IPS-NIHi7 (cell line): Measurements from ENCODE around the gene SLC25A20.
"Not testable (repeated sequence)": the region's sequence is repeated elsewhere in the genome, so short reads cannot be mapped to it uniquely, and the experiment has no call there.

Source experiments
- DNase-seq: peaks from one replicate; pipeline ENCODE4 v3.0.0; 2012; ENCODE audit warnings: mixed read lengths; ENCODE audit errors: extremely low spot score

SLC25A20 gene, protein sequence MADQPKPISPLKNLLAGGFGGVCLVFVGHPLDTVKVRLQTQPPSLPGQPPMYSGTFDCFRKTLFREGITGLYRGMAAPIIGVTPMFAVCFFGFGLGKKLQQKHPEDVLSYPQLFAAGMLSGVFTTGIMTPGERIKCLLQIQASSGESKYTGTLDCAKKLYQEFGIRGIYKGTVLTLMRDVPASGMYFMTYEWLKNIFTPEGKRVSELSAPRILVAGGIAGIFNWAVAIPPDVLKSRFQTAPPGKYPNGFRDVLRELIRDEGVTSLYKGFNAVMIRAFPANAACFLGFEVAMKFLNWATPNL

DNA sequence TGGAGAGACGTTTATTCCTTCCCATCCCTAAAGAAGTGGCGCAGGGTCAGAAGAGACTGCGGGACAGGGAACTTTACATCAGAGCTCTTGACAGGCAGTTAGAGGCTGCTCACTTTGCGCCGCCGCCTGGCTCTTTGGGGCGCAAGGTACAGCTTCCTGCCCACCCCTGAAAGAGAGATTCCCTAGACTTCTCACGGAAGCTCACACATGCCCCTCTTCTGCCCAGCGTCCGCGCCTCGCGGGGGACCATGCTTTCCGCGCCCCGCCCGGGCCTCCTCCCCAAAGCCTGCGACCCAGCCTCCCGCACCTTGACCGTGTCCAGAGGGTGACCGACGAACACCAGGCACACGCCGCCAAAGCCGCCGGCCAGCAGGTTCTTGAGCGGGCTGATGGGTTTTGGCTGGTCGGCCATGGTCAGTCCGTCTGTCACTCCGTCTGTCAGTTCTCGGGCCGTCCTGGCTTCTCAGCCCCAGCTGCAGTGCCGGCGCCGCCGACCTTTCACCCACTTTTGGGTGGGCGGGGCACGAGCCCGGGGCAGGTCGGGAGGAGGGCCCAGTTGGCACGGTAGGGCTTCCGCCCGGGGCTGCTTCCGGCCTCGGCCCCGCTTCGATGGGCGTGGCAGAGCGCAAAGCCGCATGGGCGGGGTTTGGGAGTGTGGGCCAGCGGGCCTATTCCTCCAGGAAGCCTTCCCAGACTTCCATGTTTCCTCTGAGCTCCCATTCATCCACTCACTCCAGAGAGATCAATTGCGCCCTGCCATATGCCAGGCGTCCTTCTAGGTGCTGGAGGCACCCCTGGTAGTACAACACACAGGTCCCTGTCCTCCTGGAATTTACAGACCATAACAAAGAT, at the start of gene SLC25A20:
Gene SLC25A20 (minus strand): TSS at position 500 of the 852 bp plus-strand sequence. CDS start 88 bp downstream, at position 412.
- DNase-seq = peak; percentile 99

DNA sequence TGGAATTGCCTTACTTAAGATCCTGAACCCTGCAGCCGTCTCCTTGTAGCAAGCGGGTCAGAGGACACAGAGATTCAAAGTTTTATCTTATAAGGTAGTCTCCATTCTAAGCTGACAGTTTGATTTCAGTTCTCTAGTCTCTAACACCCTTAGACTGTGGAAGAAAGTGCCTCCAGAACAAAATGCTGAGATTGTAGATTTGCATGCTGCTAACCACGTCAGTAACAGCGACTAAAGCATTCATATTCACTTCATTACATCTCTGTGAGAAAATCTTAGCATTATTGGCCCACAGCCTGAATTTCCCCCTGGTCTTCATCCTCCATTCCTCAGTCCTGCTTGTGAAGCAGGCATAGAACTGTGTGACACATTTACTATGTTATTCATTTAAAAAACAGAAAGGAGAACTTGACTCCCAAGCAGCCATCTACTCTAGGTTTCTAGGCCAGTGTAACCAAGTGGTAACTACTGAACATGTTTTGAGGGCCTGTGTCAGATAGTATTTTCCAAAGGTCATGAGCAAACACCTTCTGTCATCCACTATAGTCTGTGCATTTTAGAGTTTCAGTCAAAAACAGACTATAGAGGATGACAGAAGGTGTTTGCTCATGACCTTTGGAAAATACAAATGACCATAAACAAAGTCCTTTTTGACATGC, 47.3 kb upstream of the SLC25A20 start:
- no peak for DNase-seq

DNA sequence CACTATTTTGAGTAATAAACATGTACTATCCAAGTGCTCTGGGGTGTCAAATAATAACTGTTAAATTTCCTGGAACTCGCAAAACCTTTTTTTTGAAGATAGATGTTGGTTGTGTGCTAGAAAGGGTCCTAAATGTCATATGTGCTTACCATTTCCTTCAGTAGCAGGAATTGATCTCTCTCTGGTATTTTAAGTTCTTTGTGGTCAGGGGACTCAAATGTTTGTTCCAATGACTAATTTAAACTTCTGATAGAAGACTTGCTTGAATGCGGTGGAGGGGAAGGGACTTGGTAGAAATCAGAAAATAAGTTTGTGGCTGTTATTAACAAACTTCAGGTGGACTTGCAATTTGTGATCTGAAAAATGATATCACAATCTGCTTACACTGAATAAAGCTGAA, 46.8 kb upstream of the SLC25A20 start:
- no peak for DNase-seq

DNA sequence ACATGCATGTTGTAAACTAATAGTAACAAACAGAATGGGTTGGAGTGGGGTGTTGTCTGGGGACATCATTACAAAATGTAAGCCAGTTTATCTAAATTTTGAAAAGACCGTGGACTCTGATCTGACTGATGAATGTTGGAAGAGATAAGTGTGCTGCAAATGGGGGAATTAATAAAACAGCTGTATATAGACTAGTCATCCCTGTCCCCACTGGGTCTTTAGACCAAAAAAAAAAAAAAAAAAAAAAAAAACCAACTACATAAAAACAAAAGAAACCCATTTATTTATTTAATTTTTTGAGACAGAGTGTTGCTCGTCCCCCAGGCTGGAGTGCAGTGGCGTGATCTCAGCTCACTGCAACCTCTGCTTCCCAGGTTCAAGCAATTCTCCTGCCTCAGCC, 40.0 kb upstream of the SLC25A20 start:
- DNase-seq = no peak

DNA sequence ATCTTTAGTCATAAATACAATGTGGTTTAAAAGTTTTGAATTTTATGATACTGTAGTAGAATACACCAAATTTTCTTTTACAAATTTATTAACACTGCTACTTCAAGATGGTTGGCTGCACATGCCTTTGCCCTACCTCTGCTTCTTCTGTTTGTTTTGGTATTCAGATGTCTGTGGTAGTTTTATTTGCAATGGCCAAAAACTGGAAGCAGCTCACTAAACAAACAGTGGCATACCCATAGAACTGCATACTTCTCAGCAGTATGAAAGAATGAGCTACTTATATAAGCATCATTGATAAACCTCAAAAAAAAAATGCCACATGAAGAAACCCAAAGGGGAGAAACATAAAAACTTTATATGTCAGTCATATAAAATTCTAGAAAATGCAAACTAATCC, 39.5 kb upstream of the SLC25A20 start:
- no peak for DNase-seq

DNA sequence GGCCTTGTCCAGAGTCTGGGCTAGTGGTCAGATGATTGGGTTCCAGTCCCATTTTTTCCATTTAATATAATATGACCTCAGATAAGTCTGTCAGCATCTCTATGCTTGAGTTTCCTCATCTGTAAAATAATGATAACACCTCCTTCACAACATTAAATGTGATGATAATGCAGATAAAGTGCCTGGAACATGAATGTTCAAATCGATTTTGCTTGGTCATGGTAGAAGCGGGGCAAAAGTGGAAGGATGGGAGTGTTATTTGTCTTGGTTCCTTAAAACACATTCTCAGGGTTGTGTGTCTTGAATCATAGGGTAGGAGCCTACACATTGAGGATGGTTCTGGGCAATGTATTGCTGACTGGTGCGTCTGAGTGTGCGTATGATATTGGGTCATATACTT, 36.8 kb upstream of the SLC25A20 start:
- no peak for DNase-seq

DNA sequence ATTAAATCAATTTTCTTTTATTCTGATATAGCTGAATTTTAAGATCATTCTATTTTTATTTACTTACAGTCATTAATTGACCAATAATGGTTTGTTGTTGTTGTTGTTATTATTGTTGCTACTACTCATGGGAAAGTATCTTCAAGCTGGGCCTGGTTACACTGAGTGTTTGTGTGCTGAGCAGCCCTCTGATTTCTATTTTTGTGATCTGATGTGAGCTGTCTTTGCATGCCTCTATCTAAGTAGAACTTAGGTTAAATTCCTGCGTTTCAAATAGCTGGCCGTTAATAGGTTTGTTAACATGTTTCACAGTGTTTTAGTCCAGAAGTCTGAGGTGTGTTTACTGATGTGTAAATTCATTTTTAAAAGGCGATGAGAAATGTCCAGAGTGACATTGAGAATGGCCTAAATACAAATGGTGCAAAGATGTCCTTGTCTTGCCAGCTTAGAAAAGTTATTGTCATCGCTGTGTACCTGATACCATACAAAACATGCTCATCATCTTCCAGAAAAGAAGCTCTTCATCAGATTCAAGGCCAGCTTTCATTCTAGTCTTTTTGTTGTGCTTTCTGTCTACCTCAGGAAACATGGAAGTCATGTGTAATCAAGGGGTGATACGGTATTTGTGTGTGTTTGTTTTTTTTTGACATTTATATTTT, 35.8 kb upstream of the SLC25A20 start:
- DNase-seq = no peak

DNA sequence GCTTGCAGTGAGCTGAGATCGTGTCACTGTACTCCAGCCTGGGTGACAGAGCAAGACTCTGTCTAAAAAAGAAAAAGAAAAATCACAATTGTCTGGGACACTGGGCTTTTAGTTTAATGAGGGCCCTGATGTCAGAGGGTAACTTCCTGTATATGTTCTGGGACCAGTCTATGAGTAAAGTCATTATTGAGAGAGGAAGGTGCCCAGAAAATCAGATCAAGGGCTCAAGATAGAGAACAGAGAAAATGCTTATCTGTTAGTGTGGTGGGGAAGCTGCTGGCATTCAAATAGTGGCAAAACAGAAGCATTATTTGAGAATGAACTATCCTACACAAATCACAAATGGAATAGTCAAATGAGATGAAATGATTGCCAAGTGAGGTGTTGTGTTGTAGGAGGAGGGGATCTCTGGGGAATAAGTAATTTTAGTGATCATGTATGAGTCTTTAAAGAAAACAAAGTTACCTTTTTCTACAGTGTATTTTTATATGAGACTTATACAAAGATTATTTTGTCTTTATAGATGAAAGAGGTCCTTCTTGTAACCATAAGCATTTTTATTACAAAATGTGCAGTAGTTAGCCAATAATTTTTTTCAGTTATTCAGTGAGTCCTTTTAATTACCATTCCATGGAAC, 33.4 kb upstream of the SLC25A20 start:
- no peak for DNase-seq

DNA sequence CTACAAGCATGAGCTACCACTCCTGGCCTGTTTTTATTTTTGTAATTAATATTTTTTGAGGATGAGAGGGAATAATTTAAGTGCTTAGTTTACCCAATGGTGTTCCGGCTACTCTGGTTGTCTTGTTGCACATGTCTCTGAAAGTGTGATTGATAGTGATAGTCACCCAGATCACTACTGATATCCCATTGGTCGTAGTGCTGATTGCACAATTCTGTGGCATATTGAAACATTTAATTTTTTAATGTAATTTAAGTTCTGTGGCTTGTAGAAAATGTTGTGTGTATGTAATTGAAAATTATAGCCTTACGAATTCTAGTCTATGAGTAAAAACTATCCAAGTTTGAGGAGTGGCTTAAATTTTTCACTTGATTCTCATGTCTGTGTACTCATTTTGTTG, 31.9 kb upstream of the SLC25A20 start:
- DNase-seq = no peak

DNA sequence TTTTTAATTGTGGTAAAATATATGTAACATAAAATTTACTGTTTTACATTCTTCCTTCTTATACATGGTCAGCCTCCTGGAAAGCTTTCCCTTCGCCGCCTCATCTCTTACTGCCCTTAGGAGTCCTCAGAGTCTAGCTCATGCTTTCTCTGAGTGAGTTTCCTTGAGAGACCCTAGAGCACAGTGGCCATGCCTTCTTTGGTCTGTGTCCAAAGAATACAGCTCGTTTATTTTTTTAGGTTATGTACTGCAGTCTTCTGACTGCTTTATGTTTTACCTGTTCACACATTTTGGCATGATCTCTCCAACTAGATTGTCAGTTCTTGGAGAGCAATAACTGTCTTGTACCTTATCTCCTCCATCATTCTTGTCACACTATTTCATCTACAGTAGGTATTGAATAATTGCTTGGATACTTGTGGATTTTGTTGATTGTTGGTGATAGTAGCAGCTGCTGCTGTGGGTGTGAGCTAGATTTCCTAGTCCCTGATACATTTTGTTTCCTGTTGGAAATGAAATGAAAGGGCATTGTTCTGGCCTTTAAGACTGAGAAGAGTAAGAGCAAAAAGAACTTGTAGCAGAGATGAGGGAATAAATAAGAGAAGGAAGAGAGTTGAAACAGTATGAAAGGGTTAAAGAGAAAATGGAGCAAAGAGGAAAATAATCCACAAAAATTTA, 30.8 kb upstream of the SLC25A20 start:
- no peak for DNase-seq

DNA sequence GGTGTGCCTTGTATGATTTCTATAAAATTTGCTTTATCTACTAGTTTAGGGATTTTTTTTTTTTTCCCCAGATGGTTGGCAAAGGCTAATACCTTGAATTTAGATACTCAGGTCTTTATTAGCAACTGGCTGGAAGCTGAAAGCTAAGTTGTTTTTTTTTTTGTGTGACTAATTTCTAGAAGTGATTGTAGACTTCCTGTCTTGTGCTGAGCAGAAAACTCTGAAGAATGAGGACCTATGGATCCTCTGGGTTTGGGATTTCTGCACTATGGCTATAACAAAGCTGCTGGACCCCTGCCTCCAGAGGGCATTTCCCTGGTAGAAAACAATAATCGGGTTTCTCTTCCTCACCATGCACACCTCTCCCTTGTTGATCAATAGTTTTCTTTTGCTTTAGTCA, 30.0 kb upstream of the SLC25A20 start:
- DNase-seq = no peak

DNA sequence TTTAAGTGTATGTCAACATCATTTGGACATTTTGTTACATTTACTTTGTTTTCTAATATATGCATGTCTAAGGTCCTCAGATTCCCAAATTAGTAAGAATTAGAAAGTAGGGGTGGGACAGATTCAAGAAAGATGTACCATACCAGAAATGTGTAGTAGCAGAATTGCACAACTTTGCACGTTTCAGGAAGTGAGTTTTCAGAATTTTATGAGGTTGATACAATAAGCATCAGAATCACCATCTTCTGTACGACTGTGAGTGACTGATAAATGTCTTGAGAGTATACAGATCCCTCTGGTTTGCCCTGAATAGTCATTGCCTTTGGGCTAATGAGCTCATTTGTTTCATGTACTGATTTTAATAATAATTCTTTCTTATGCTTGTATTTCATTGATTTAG, 29.2 kb upstream of the SLC25A20 start:
- no peak for DNase-seq

DNA sequence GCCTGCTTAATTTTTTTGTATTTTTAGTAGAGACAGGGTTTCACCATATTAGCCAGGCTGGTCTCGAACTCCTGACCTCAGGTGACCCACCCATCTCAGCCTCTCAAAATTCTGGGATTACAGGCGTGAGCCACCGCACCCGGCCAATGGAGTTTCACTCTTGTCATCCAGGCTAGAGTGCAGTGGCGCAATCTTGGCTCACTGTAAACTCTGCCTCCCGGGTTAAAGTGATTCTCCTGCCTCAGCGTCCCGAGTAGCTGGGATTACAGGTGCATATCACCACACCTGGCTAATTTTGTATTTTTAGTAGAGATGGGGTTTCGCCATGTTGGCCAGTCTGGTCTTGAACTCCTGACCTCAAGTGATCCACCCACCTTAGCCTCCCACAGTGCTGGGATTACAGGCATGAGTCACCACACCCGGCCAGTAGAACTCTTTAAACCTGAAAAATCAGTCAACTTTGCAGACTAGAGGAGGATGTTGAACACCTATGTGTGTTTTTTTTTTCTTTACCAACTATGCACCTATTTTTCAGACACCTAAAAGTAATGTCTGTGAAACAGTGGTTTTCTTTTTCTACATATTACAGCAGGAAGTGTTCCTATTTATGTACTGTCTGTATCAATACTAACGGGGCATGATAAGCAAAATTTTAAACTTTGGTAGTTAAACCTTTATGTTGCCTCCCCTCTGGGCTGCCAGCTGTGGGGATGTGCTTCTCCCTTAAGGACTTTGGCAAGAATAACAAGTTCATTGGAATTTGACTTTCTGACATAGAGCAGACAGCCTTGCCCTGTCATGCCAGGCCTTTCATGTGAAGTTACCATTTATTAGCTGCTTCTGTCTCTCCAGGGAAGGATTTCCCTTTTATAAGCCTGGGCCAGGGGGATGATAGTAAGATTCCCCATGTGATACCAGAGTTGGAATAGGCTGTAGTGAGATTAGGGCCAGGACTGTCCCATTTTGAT, 28.0 kb upstream of the SLC25A20 start:
- no peak for DNase-seq

DNA sequence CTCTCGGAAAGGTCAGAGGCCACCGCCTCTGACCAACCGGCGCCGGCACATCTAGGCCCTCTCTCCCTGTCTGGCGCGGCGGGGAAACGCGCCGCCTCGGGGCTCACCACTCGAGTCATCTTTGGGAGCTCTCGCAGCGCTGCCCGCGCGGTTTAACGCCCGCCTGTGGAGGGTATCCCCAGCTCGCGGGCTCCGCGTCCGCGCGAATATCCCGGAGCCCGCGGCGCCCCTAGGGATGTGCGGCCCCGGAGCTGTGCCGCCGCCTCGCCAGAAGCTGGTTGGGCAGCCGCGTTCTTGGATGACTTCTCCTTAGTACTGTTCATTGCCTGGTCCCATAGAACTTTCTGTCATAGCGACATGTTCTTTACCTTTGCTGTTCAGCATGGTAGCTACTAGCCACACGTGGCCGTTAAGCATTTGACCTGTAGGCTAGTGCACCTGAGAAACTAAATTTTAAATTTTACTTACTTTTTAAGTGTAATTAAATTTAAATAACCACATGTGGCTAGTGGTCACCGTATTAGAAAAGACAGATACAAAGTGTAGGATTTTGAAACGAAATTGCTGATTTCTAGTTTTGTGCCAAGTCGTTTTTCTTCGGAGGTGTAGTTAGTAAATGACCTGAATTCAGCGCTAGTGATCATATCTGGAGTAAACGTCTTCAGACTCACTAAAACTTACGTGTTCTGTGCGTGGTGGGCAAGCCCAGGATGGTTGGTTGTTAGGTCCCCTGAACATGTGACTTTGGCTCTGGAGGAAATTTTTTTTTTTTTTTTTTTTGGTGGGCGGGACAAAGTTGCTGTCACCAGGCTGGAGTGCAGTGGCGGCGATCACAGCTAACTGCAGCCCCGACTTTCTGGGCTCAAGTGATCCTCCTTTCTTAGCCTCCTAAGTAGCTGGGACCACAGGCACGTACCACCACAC, 20.8 kb upstream of the SLC25A20 start:
- peak; percentile 45 for DNase-seq

DNA sequence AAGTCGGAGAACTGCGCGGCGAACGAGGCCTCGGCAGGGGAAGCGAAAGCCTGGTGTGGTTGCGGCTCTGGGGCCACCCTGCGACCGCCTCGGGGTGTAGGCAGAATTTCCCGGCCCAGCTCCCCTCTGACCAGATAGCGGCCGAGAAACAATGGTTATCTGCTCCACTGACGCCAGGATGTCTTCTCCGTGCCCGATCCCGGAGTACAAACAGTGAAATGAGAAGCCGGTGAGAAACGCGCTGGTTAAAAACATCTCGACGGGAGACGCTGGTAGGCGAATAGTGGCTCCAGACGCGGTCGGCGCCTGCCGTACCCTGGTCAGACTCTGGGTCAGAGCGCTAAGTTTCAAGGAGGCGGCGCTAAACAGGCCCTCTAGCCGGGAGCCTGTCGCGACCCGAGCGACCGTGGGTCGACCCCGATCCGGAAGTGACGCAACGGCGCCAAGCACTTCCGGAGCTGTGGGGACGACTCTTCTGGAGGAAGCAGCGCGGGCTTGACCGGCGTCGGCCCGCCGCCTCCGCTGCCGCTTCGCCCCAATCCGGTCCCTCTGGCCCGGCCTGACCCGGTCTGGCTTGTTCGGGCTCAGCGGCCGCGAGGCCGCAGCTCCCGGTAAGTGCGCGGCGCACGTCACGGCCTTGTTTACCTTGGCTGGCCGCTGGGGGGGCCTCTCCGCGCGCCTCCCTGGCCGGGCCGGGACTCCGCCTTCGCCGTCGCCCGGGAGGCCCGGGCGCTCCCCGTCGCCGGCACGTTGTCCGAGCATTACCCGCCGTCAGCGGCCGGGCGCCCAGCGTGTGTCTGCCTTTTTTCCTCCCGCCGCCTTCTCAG, 19.9 kb upstream of the SLC25A20 start, which contains the start of gene ARIH2:
Gene ARIH2 (plus strand): TSS at position 455 of the 827 bp plus-strand sequence. CDS start 8,717 bp downstream, outside the sequence.
- DNase-seq = peak; percentile 98

DNA sequence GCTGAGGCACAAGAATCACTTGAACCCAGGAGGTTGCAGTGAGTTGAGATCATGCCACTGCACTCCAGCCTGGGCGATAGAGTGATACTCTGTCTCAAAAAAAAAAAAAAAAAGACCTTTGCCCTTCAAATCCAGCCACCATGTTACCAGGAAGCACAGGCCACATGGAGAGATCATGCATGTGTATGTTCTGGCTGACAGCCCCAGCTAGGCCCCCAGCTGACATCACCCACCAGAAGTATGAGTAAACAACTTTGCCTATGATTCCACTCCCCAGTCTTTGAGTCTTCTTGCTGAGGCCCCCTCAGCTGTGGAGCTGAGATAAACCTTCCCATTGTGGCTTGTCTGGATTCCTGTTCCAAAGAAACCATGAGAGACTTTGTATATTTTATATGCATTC, 16.6 kb upstream of the SLC25A20 start:
- DNase-seq = no peak

DNA sequence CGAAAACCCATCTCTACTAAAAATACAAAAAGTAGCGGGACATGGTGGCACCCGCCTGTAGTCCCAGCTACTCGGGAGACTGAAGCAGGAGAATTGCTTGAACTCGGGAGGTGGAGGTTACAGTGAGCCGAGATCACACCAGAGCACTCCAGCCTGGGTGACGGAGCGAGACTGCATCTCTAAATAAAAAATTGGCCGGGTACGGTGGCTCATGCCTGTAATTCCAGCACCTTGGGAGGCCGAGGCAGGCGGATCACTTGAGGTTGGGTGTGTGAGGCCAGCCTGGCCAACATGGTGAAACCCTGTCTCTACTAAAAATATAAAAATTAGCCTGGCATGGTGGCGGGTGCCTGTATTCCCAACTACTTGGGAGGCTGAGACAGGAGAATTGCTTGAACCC, 8.3 kb upstream of the SLC25A20 start:
- not testable (repeated sequence) for DNase-seq

DNA sequence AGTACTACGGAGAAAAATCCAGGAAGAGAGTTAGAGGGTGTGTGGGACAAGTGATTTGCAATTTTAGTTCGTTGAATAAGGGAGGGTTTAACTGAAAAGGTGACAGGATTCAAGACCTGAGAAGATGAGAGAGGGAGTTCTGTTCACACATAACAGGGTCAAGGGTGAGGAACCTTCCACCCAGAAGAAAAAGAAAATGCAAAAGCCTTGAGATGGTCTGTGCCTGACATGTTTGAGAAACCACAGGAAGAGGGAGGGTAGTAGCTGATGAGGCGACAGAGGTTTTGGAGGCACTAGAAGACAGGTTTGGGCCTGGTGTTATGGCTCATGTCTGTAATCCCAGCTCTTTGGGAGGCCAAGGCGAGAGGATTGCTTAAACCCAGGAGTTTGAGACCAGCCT, 591 bp upstream of the SLC25A20 start:
- DNase-seq = no peak
